Measurements from ENCODE around the gene SLC12A3. TPM values are rescaled to one million over a fixed set of nuclear protein-coding genes. Genes with fewer than 3 reads are reported as not detected.
A peak's percentile ranks its signal among the peaks of the same experiment; 100 is the strongest.

Gene SLC12A3
- total and polyA plus RNA-seq, 2 of the 4 experiments (the other 2 are of a cell fraction), result not detected

DNA sequence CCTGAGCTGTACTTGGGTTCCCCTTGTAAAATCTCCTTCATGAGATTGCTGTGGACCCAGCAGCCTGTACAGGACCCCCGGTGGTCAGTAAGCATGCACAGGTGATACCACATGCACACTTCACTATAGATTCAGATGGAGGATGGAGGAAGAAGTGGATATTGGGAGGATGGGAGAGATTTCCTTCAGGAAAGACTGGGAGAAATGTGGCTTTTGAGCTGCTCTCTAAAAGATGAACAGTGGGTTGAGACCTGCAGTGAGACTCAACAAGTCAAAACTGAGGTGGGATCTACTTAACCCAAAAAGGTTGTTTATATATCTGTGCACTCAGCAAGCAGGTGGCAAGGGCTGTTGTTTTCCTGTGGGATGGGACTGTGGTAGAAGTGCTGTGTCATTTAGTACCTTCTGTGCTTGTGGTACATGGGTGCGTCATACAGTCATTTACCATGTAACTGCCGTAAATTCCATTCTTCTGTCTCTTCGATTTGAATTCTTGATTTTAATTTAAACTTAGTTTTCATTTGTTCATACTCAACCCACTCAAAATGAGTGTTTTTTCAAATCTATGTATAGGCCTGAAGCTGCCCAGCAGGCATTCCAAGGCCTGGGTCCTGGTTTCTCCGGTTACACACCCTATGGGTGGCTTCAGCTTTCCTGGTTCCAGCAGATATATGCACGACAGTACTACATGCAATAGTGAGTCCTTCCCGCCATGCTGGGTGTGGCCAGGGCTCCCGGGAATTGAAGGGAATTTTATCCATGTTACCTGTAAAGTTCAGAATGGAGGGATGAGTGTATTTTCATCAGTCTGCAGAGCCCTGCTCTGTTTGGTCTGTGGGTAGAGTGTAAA is 73.9 kb downstream of the SLC12A3 start:
- no peak overlapping the region for H2BK15ac ChIP-seq (ENCODE audit: low read depth, low read length)
- H2BK120ac ChIP-seq (ENCODE audit: low read depth, low read length), result no peak overlapping the region
- no peak overlapping the region for H3K18ac ChIP-seq (ENCODE audit: low read depth, low read length)
- intact Hi-C loops (cut with micrococcal nuclease) (no loop called here), dilution Hi-C loops (cut with HindIII; ENCODE audit: low sequenced_read_pairs, unreplicated experiment) (no loop called here), in situ Hi-C loops (cut with MboI; ENCODE audit: low sequenced_read_pairs) (no loop called here)
- 0 out of 2 replicates have a peak, but pooled peaks have one; percentile 22 for TF ChIP-seq NFE2L2 (IDR thresholded peaks at IDR 0.05; ENCODE audit: low read depth, low read length)
- no peak for TF ChIP-seq RCOR1 (IDR thresholded peaks at IDR 0.05; ENCODE audit: insufficient replicate concordance, low read length)
- H3K9me1 ChIP-seq (ENCODE audit: insufficient read depth, low read length), result peaks cover 10% of the 10 kb centered on the region
- WGBS, 2 experiments (ENCODE audit: extremely low coverage in 2 of 2, insufficient read length in 1 of 2), result 93% methylated on average over 3 of the region's 8 CpGs; no CpG with 5 or more reads in 1 of the 2 experiments
- no peak overlapping the region for H3K14ac ChIP-seq (replicated peaks; ENCODE audit: low read depth, low read length)
- H3K4me2 ChIP-seq (ENCODE audit: low read depth, low read length), result no peak overlapping the region
- no peak overlapping the region for H4K8ac ChIP-seq (ENCODE audit: low read depth in 2 of 2, low read length in 2 of 2)
- CTCF ChIA-PET, result no interaction called here
- no peak overlapping the region for H2AK5ac ChIP-seq (ENCODE audit: low read depth, low read length)
- no peak overlapping the region for H4K91ac ChIP-seq (ENCODE audit: insufficient read depth, low read depth, low read length)
- POLR2A ChIA-PET (ENCODE audit: unreplicated experiment), result no interaction called here
- no peak overlapping the region for H4K5ac ChIP-seq (ENCODE audit: low read depth, low read length)
- no peak for DNase-seq
- H3K4me1 ChIP-seq (ENCODE audit: control insufficient read depth, insufficient read depth, low read length), result peaks cover 2% of the 10 kb centered on the region
- H2AK9ac ChIP-seq (replicated peaks; ENCODE audit: low read depth, low read length, poor library complexity), result no peak overlapping the region
- no peak overlapping the region for H3K56ac ChIP-seq (ENCODE audit: extremely low read depth, insufficient read depth, low read length)
- no peak overlapping the region for H3K4ac ChIP-seq (ENCODE audit: low read depth, low read length)
- no peak overlapping the region for H2BK5ac ChIP-seq (ENCODE audit: low read depth, low read length, poor library complexity, severe bottlenecking)
- peaks cover 58% of the 10 kb centered on the region for H3K36me3 ChIP-seq (ENCODE audit: control insufficient read depth, insufficient read depth, low read length)
- no peak overlapping the region for H3K27ac ChIP-seq (ENCODE audit: insufficient read depth, low read length)
- BruUV-seq (replicated peaks), result no TSS peak
- no peak overlapping the region for H3K23ac ChIP-seq (ENCODE audit: low read depth, low read length)
- no peak for ATAC-seq (ENCODE audit: low read depth)
- peaks cover 30 to 67% of the 10 kb centered on the region in 2 experiments for H3K79me1 ChIP-seq (ENCODE audit: low read depth in 1 of 2, low read length in 2 of 2)
- H3K27me3 ChIP-seq (ENCODE audit: control insufficient read depth, insufficient read depth, low read length), result no peaks in the 10 kb centered on the region
- no peak overlapping the region for H3K4me3 ChIP-seq (ENCODE audit: insufficient read depth, low read depth, low read length)
- H2BK20ac ChIP-seq (ENCODE audit: low read depth, low read length), result no peak overlapping the region
- no peaks in the 10 kb centered on the region for H3K9me3 ChIP-seq (ENCODE audit: control insufficient read depth, insufficient read depth, low read length)
- H2AFZ ChIP-seq (replicated peaks; ENCODE audit: low read length, poor library complexity), result no peak overlapping the region
- peaks cover 86% of the 10 kb centered on the region for H4K20me1 ChIP-seq (ENCODE audit: insufficient read depth, low read length)
- no peak overlapping the region for H3K9ac ChIP-seq (ENCODE audit: low read depth, low read length)
